HG03521 (cell line): ENCODE measurements around the gene GKAP1.
"Not testable (repeated sequence)": the region's sequence is repeated elsewhere in the genome, so short reads cannot be mapped to it uniquely, and the experiment has no call there.

Source experiments
- ATAC-seq: cut with Tn5 transposase; IDR thresholded peaks from one replicate; pipeline ENCODE4 v1.9.1; 2021; ENCODE audit warnings: mild to moderate bottlenecking, moderate library complexity; ENCODE audit not compliant: unreplicated experiment

Gene GKAP1

DNA sequence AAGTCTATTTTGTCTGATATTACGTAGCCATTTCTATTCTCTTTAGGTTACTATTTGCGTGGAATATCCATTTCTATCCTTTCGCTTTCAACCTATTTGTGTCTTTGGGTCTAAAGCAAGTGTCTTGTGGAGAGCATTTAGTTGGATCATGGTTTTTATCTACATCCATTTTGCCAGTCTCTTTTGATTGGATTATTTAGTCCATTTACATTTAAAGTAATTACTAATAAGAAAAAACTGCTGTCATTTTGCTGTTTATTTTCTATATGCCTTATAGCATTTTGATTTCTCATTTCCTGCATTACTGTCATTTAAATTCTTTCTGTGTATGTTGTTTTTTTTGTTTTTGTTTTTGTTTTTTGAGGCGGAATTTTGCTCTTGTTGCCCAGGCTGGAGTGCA, 83.8 kb downstream of the GKAP1 start:
- ATAC-seq, result no peak

DNA sequence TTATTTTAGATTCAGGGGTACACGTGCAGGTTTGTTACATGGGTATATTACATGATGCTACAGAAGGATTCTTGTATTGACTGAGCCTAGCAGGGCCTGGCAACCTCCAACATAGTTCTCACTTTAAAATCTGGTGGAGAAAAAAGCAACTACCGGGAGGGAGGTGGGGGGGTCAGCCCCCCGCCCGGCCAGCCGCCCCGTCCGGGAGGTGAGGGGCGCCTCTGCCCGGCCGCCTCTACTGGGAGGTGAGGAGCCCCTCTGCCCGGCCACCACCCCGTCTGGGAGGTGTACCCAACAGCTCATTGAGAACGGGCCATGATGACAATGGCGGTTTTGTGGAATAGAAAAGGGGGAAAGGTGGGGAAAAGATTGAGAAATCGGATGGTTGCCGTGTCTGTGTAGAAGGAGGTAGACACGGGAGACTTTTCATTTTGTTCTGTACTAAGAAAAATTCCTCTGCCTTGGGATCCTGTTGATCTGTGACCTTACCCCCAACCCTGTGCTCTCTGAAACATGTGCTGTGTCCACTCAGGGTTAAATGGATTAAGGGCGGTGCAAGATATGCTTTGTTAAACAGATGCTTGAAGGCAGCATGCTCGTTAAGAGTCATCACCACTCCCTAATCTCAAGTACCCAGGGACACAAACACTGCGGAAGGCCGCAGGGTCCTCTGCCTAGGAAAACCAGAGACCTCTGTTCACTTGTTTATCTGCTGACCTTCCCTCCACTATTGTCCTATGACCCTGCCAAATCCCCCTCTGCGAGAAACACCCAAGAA, 88.8 kb downstream of the GKAP1 start:
- ATAC-seq, result not testable (repeated sequence)

DNA sequence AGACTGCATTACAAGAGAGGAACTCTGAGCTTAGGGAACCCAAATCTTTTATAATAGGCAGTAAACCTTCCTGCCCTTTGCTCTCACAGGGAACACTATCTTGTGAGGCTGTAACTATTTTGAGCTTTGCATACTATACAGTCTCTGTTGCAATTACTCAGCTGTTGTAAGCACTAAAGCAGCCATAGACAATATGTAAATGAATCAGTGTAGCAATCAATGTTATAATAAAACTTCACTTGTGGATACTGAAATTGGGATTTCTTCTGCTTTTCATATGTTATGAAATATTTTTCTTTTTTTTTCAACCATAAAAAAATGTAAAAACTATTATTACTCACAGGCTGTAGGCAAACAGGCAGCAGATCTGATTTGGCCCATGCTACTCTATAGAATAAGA, 93.1 kb downstream of the GKAP1 start:
- ATAC-seq, result no peak

DNA sequence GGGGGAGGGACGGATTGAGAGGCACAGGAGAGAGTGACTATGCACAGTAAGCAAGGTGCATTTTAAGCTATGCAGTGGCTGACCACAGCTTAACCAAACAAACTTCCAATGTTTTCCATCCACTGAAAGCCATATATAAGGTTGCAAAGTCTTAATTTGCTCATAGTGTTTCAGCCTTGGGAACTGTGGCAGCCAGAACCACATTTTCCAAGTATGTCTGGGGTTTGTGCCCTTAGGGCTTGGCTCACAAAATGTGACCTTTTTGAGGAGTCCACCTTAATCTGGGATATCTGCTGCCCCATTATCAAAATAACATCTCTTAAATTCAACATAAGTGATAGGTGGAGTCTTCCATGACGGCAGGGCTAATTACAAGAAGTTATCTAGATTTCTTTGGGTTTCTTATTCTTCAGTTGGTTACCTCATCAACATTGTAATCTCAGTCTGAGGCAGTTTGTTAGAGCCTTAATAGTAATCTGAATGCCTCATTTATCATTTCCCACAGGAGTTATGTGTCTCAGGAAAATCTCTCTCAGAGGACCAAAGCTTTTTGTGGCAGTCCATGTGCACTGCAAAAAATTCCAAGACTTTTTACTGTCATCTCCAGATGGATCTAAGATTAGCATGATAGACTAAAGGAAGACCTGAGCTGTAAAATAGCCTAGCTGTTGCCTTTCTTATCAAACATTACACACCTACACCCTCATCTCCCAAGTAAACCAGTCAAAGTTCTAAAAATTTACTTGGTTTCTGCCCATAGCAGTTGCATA, 94.7 kb downstream of the GKAP1 start:
- ATAC-seq, result no peak

DNA sequence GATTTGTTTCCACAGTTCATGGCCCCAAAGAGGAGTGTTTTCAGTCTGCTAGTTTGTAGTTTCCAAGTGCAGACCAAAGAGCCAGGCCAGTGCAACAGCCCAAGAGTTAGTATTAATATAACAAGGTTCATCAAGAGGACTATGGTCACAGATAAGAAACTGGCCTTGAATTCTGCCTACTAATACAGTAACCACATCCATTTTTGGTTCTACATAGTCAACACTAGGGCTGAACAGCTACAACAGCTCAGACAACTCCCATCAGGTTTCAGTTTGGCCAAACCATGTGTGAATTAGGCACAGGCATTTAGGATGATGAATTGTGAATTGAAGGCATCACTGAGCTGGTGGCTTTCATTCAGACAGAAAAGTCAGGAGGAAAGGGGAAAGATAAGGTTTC, 96.1 kb downstream of the GKAP1 start:
- ATAC-seq, result no peak

DNA sequence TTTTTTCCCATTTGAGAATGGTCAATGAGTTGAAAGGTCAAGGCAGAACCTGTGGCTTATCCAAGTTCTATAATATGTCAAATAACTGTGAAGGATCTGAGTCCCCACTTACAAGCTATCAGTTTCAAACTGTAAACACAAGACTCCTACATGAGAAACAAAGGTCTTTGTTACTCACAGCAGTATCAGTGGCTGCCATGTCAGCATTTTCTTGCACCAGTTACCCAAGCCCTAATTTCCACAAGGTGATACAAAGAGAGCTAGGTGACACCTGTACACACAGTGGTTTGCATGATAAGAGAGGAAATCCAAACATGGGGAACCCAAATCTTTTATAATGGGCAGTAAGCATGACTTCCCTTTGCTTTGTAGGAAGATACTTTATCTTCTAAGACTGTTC, 101.8 kb downstream of the GKAP1 start:
- ATAC-seq, result no peak

DNA sequence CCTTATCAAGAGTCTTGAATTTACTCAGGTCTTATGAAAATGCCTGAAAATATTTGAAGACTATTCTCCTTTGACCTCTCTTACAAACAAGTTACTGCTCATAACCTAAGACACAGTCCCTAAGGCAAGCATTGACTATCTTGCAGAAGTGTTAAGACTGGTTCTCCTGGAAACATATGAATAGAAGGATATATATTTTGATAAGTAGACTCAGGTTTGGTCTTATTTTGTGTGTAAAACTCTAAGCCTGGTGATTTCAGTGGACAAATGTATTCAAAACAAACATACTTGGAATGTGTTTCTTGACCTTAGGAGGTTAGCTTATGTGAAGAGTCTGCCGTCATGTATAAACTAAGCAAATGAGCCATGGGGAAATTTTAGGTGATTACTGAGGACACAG, 102.3 kb downstream of the GKAP1 start:
- no peak for ATAC-seq

DNA sequence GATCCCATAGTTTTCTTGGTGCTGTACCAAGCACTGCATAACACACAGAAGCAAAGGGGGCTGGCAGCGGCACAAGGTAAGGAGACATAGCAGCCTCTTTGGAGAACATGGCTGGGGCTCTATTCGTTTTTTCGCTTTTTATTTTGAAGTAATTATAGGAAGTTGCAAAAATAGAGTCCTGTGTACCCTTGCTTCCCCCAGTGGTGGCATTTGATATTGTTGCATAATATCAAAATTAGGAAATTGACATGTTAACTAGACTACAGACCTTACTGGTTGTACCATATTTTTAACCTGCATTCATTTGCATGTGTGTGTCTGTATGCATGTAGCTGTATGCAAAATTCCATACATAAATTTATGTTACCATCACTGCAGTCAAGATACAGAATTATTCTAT, 103.2 kb downstream of the GKAP1 start:
- ATAC-seq, result no peak

DNA sequence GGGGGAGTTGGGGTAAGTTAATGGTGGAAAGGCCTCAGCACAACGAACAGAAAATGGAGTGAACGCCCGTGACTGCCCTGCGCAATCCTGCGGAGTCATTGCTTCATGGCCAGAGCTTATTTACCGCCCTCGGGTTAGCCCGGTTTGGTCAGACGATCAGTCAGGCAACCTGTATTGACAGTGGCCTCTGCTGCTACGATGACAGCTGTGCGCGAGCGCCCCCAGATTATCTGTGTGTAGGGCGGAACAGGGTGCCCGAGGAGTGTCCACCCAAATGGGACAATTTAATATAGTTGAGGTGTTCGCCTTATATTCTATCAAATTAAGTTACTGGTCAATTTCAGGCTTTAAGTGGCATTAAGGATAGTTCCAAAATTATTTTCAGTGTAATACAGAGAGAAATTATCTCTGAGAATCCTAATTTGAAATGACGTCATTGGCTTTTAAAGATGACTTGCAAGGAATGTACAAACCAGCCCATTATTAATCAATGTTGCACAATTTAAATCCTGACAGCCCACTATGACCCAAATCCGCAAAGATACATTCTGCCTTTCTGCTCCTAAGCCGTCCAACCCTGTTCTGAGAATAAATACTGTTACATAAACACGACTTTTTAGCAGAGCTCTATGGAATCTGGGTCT, 108.9 kb downstream of the GKAP1 start:
- peak; percentile 45 for ATAC-seq

DNA sequence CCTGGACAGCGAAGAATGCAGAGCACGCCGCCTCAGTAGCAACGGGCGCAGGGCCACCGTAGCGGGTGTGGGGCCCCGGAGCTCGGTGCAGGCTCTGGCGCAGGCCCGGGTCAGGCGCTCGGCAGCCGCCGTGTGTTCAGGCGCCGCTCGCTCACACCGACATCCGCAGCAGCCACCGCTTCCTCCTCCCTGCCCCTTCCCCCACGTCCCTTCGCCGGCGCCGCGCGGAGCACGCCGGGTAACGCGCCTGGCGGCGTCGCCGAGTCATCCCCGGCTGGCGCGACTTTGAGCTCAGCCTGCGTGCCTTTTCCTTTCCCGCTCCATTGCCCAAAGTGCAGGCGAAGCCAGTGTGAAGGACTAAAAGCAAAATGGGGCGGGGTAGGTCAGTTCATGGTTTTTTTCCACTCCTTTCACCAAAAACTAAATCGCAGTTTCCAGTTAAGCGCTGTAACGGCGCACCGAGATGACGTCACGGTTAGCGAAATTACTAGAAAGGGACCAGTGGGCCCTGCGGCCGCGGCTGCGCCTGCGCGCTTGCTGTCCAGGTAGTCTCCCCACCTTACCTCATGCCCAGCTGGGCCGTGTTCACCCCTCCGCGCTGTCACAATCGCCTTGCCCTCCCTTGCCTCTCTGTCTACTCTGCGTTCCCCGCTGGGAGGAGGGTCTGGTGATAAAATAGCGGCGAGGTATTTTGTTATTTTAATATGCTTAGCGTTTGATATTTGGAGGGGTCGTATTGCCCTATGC, 109.6 kb downstream of the GKAP1 start, which contains the start of gene UBQLN1:
Gene UBQLN1 (minus strand): TSS at position 191 of the 747 bp plus-strand sequence. CDS start 279 bp downstream, outside the sequence.
- ATAC-seq, result peak; percentile 73

DNA sequence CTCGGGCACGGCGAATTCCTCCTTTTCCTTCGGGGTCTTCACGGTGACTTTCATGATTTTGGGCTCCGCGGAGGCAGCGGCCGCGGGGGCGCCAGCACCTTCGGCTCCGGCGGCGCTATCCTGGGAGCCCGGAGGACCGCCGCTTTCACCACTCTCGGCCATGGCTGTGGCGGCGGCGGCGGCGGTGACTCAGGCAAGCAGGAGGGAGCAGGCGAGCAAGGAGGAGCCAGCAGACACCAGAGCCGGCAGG, 110.1 kb downstream of the GKAP1 start:
- peak; percentile 32 for ATAC-seq

DNA sequence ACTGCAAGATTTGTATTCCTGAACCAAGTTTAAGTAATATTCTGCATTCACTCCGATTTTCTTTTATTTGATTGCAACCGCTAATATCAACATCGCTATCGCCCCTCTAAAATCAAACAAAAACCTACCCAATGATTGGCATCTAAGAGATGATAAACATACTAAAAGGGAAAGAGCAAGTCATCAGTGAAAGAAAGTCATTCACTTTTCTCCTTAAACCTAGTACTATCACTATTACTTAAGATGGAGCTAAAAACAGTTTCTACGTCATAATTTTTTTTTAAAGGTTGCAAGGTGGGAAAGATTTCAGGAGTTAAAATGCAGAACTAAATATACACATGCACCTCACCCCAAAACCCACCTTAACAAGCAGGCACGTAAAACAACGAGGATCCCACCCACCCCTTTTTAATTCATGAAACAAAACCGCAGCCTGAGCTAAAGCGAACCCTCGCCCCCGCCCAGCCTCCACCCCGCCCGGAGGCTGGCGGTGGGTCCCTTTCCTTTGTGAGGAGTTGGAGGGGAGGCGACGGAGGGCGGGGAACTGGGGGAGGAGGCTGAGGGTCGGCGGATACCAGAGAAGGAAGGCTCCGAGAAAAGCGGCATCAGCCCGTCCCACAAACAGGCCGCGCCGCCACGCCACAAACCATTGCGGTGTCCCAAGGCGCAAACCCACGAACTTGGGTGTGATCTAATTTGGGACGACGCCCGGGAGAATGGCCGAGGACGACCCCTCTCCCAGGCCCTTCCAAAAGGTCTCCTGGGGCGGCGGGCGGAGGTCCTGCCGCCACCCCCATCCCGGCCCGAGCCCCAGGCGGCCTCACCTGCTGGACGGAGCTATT, 110.7 kb downstream of the GKAP1 start:
- ATAC-seq, result peak; percentile 12

DNA sequence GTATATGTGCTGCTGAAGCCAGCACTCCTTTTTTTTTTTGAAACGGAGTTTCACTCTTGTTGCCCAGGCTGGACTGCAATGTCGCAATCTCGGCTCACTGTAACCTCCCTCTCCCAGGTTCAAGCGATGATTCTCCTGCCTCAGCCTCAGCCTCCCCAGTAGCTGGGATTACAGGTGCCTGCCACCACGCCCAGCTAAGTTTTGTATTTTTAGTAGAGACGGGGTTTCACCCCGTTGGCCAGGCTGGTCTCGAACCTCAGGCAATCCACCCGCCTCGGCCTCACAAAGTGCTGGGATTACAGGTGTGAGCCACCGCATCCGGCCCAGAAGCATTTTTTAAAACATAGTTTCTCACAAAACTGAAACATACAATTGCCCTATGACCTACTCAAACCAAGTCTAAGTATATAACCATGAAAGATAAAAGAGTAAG, 112.3 kb downstream of the GKAP1 start:
- ATAC-seq, result not testable (repeated sequence)

DNA sequence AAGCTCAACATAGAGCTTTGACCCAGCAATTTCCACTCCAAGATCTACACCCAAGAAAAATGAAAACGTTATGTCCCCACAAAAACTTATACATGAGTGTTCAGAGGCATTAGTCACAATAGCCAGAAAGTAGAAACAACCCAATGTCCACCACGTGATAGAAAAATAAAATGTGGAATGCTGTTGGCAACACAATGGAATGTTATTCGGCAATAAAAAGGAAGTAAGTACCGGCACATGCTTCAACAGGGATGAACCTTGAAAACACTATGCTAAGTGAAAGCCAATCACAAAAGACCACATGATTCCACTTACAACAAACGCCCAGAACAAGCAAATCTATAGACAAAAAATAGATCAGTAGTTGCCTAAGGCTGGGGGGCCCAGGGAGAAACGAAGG, 115.8 kb downstream of the GKAP1 start:
- ATAC-seq, result no peak

DNA sequence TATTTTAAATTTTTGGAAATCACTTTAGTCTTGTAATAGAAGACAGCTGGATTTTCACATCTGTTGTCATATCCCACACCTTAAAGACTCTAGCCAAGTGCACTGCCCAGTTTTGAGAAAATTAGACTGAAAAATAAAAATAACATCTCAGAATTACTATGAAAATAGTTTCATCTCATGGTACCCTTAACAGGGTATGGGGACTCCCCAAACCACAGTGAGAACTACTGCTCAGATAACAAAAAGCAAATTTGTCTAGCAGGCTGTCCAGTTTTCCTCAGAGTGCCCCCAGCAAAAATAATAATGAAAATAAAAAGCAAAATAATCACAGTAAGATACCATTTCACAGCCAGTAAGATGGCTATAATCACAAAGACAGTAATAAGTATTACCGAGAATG, 116.3 kb downstream of the GKAP1 start:
- ATAC-seq, result no peak

DNA sequence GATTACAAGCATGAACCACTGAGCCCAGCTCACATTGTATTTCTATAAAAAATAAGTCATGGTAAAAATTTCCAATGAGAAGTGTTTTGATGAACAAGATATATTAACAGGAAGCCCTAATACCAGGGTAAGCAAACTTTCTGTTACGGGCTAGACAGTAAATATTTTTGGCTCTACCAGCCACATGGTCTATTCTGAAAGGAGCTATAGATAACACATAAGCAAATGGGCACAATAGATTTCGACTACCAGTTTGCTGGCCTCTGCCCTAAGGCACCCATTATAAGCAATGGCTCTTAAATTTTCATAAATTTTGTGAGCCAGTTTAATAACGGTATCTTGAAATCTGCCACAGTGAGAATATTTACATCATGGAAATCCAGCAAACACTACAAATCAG, 118.0 kb downstream of the GKAP1 start:
- peak; percentile 35 for ATAC-seq

DNA sequence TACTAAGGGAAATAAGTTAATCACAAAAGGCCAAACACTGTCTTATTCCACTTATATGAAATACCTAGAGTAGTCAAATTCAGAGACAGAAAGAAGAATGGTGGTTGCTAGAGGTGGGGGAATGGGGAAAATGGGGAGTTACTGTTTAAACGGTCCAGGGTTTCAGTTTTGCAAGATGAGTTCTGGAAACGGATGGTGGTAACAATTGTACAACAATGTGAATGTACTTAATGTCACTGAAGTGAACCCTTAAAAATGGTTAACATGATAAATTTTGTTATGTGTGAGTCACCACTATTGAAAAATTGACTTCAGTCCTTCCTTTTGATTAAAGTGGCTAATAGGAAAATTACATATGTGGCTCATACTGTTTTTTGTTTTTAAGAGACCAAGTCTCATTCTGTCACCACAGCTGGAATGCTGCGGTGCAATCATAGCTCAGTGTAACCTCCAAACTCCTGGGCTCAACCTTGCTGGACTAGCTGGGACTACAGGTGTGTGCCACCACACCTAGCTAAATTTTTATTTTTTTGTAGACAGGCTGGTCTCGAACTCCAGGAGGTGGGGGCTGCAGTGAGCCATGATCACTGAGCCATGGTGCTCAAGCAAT, 118.5 kb downstream of the GKAP1 start:
- ATAC-seq, result no peak

DNA sequence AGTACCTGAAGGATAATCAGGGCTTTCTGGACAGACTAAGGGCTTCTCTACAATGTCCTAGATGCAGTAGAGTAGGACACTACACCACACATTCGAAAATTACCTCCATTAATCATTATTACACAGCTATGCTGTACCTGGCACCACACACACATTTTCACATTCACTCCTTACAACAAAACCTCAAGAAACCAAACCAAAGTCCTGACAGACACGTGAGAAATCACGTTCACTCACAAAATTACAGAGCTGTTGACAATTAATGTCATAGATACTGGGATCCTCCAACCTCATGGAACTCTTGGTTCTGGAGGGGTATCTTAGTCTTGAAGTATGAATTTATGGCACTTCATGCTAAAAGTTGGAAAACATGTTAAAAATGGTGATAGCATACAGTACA, 126.1 kb downstream of the GKAP1 start:
- no peak for ATAC-seq
